PC-3 (cell line): ENCODE measurements around the gene ENTREP3. TPM values are rescaled to one million over a fixed set of nuclear protein-coding genes. Genes with fewer than 3 reads are reported as not detected.

Source experiments
- ATAC-seq: fragments of 200-7000 bp; cut with Tn5 transposase; 2 replicates; pipeline ENCODE4 v1.9.1; 2020; ENCODE audit warnings: mild to moderate bottlenecking, moderate library complexity
- BruUV-seq: library from RNA; stranded (reverse); fragments of 400-500 nt; replicated peaks from 2 replicates; lab custom pipeline; 2021; lab: Mats Ljungman, UMichigan
- CTCF ChIA-PET: fragments of 300-600 bp; sonication (Branson Sonifier 250); formaldehyde crosslinking; loops from one replicate; lab custom pipeline; 2022; ENCODE audit warnings: antibody characterized with exemption; lab: Charles Lee
- POLR2A ChIA-PET: fragments of 300-600 bp; sonication (Branson Sonifier 250); formaldehyde crosslinking; loops from one replicate; lab custom pipeline; 2022; ENCODE audit warnings: antibody characterized with exemption; ENCODE audit not compliant: unreplicated experiment; lab: Charles Lee
- DNase-seq: peaks from one replicate; pipeline ENCODE4 v3.0.0-alpha.2; 2015
- H2AFZ ChIP-seq: fragments of 300-600 bp; sonication (generic); 2 replicates; pipeline ENCODE4 v1.6.0; 2016; ENCODE audit warnings: antibody characterized with exemption, low read length
- H3F3A ChIP-seq: fragments of 300-600 bp; sonication (generic); one replicate; pipeline ENCODE4 v1.6.0; 2017; ENCODE audit warnings: antibody characterized with exemption, low read length, control low read depth, mild to moderate bottlenecking; ENCODE audit not compliant: unreplicated experiment
- H3K27ac ChIP-seq: fragments of 300-600 bp; sonication (generic); 2 replicates; pipeline ENCODE4 v1.5.1; 2016; ENCODE audit warnings: mild to moderate bottlenecking, low read length
- H3K27me3 ChIP-seq: fragments of 300-600 bp; sonication (generic); 2 replicates; pipeline ENCODE4 v1.6.1; 2016; ENCODE audit warnings: low read length, mixed read lengths
- H3K36me3 ChIP-seq: fragments of 300-600 bp; sonication (generic); 2 replicates; pipeline ENCODE4 v1.6.1; 2016; ENCODE audit warnings: low read depth, mixed run types, low read length, mixed read lengths
- H3K4me1 ChIP-seq: fragments of 300-600 bp; sonication (generic); 2 replicates; pipeline ENCODE4 v1.5.1; 2016; ENCODE audit warnings: low read length; ENCODE audit not compliant: insufficient read depth
- H3K4me2 ChIP-seq: fragments of 300-600 bp; sonication (generic); 2 replicates; pipeline ENCODE4 v1.6.0; 2016; ENCODE audit warnings: low read length
- H3K4me3 ChIP-seq: fragments of 300-600 bp; sonication (generic); 2 replicates; pipeline ENCODE4 v1.5.1; 2016; ENCODE audit warnings: mild to moderate bottlenecking, low read length, mixed read lengths
- H3K79me2 ChIP-seq: fragments of 300-600 bp; sonication (generic); 2 replicates; pipeline ENCODE4 v1.6.1; 2017; ENCODE audit warnings: low read length, mixed read lengths
- H3K9ac ChIP-seq: fragments of 300-600 bp; sonication (generic); 2 replicates; pipeline ENCODE4 v1.6.0; 2016; ENCODE audit warnings: mild to moderate bottlenecking, low read length
- H3K9me2 ChIP-seq: fragments of 300-600 bp; sonication (generic); replicated peaks from 2 replicates; pipeline ENCODE4 v1.6.1; 2016; ENCODE audit warnings: mixed run types, low read length, mixed read lengths
- H3K9me3 ChIP-seq: fragments of 300-600 bp; sonication (generic); 2 replicates; pipeline ENCODE4 v1.6.1; 2016; ENCODE audit warnings: low read length, mixed read lengths
- H4K20me1 ChIP-seq: fragments of 300-600 bp; sonication (generic); 2 replicates; pipeline ENCODE4 v1.6.1; 2016; ENCODE audit warnings: low read length, mixed read lengths
- CTCF ChIP-seq: fragments of 300-600 bp; sonication (generic); conservative IDR thresholded peaks from 2 replicates; pipeline ENCODE4 v1.5.1; 2017; ENCODE audit warnings: antibody characterized with exemption, low read depth, mild to moderate bottlenecking, low read length
- EZH2 ChIP-seq: fragments of 300-600 bp; sonication (generic); IDR thresholded peaks from one replicate; pipeline ENCODE4 v1.6.1; 2017; ENCODE audit warnings: antibody characterized with exemption, mild to moderate bottlenecking, low read length; ENCODE audit not compliant: unreplicated experiment
- EZH2phosphoT487 ChIP-seq: fragments of 300-600 bp; sonication (generic); IDR thresholded peaks from 2 replicates; pipeline ENCODE4 v1.6.1; 2018; ENCODE audit warnings: mild to moderate bottlenecking, antibody characterized with exemption, low read length, borderline replicate concordance
- intact Hi-C: fragments of 100-400 bp; cut with micrococcal nuclease; formaldehyde crosslinking; loops from 2 replicates; pipeline ENCODE4 v1.9.0; 2023
- total RNA-seq: library from RNA; depleted of rRNA; stranded (reverse); fragments of >200 nt; gene quantifications from 2 replicates; pipeline ENCODE4 v1.2.3, GENCODE V29; 2014

ENTREP3 gene
- total RNA-seq, 1 experiment from 2014 or later, result 30.9 TPM

- TF ChIP-seq CTCF (no peak; the same call in 1 of the 2 replicates), EZH2 (no peak), EZH2phosphoT487 (no peak)
- intact Hi-C loops, result no loop called here
- Histone ChIP-seq H3K9ac (peak within 1 kb of the TSS; percentile 89), H3K27ac (peak within 1 kb of the TSS; percentile 69), H3K4me3 (peak within 1 kb of the TSS; percentile 88), H3K4me2 (peak within 1 kb of the TSS; percentile 95), H3F3A (peaks cover 11% of the 10 kb centered on the region), H3K79me2 (peaks cover 20% of the 10 kb centered on the region), H3K9me2 (no peaks in the 10 kb centered on the region), H3K4me1 (peaks cover 16% of the 10 kb centered on the region), H4K20me1 (no peaks in the 10 kb centered on the region), H3K9me3 (no peaks in the 10 kb centered on the region), H3K36me3 (peaks cover 40% of the 10 kb centered on the region), H2AFZ (peak within 1 kb of the TSS; percentile 72), H3K27me3 (no peaks in the 10 kb centered on the region)
- BruUV-seq, result TSS peak; percentile 62
- ChIA-PET POLR2A (interaction anchor here (0.6 to 1.2 kb wide), 2 partner anchors 61 to 62 kb away, joined by 3 to 4 read pairs; no protein-coding TSS in a partner anchor), CTCF (interaction anchor here (0.6 to 1.6 kb wide), 2 partner anchors 11 to 37 kb away, joined by 4 to 10 read pairs; no protein-coding TSS in a partner anchor)
- DNase-seq (peak; percentile 99), ATAC-seq (peak; percentile 94)
These were observed 6.8 kb upstream of the ENTREP3 start, which contains the start of gene SCAMP3 for GRCh38 chr1:155261852-155262673. TSS of gene SCAMP3 (minus strand) at chr1:155262360. CDS start at chr1:155262151, 209 bp downstream.

- Histone ChIP-seq H2AFZ (peak overlapping the region; percentile 72), H3K79me2 (peaks cover 20% of the 10 kb centered on the region), H3K4me3 (peak overlapping the region; percentile 88), H3K9me3 (no peaks in the 10 kb centered on the region), H3K4me2 (peak overlapping the region; percentile 95), H3K4me1 (peaks cover 16% of the 10 kb centered on the region), H3K27me3 (no peaks in the 10 kb centered on the region), H4K20me1 (no peaks in the 10 kb centered on the region), H3K27ac (peak overlapping the region; percentile 69), H3K9ac (peak overlapping the region; percentile 89), H3K9me2 (no peaks in the 10 kb centered on the region), H3K36me3 (peaks cover 37% of the 10 kb centered on the region), H3F3A (peaks cover 11% of the 10 kb centered on the region)
- intact Hi-C loops, result no loop called here
- TF ChIP-seq CTCF, result no peak; the same call in none of the 2 replicates
- no peak for TF ChIP-seq EZH2phosphoT487
- TF ChIP-seq EZH2, result no peak
- ChIA-PET POLR2A (interaction anchor here (0.6 to 1.2 kb wide), 2 partner anchors 61 to 62 kb away, joined by 3 to 4 read pairs; no protein-coding TSS in a partner anchor), CTCF (interaction anchor here (0.6 to 1.6 kb wide), 3 partner anchors 11 to 52 kb away, joined by 4 to 10 read pairs (median 4); no protein-coding TSS in a partner anchor)
- DNase-seq (no peak), ATAC-seq (peak; percentile 23)
- no TSS peak for BruUV-seq
These were observed 6.2 kb upstream of the ENTREP3 start for GRCh38 chr1:155261493-155261851.
